H1 (cell line): ENCODE measurements around the gene ZSWIM6. TPM values are rescaled to one million over a fixed set of nuclear protein-coding genes. Genes with fewer than 3 reads are reported as not detected.

Experiments used
- EP300 ChIP-seq, 2 experiments: IDR thresholded peaks; 1 replicate in 1 of 2; 2 replicates in 1 of 2; pipeline ENCODE4 v1.6.1; 2011 to 2012; ENCODE audit warnings: low read depth in 2 of 2, low read length in 2 of 2, mild to moderate bottlenecking in 2 of 2, borderline replicate concordance in 1 of 2, inconsistent platforms in 1 of 2, moderate library complexity in 1 of 2
- EZH2 ChIP-seq: fragments of 200-600 bp; sonication (generic); IDR thresholded peaks from 2 replicates; pipeline ENCODE4 v1.7.1; 2012; ENCODE audit warnings: low read depth, mild to moderate bottlenecking, moderate library complexity, low read length, inconsistent platforms; ENCODE audit not compliant: severe bottlenecking
- polyA plus RNA-seq, 7 experiments: library from polyadenylated mRNA; depleted of rRNA in 3 of 7; stranded (reverse) in 5 of 7; unstranded in 2 of 7; fragments of >200 nt in 5 of 7; fragments of 200-250 nt in 2 of 7; gene quantifications; 1 replicate in 5 of 7; 2 replicates in 1 of 7; 4 replicates in 1 of 7; pipeline versions ENCODE4 v1.2.1 to v1.2.3, GENCODE V29; 2011 to 2013; ENCODE audit warnings: missing spikeins in 2 of 7, mixed read lengths in 2 of 7
- total RNA-seq: library from RNA; stranded (reverse); fragmentation: NEBNext Ultra II Directional; extraction: Animal tissue kit (Norgen Biotek cat#: 25700); gene quantifications from 2 replicates; pipeline ENCODE4 v1.2.1, GENCODE V29; 2021

Gene ZSWIM6
- total and polyA plus RNA-seq, 2 of the 8 experiments (the other 6 are each of a cell fraction or from before 2014, with no cell fraction given): 7.9 to 12.4 TPM

DNA sequence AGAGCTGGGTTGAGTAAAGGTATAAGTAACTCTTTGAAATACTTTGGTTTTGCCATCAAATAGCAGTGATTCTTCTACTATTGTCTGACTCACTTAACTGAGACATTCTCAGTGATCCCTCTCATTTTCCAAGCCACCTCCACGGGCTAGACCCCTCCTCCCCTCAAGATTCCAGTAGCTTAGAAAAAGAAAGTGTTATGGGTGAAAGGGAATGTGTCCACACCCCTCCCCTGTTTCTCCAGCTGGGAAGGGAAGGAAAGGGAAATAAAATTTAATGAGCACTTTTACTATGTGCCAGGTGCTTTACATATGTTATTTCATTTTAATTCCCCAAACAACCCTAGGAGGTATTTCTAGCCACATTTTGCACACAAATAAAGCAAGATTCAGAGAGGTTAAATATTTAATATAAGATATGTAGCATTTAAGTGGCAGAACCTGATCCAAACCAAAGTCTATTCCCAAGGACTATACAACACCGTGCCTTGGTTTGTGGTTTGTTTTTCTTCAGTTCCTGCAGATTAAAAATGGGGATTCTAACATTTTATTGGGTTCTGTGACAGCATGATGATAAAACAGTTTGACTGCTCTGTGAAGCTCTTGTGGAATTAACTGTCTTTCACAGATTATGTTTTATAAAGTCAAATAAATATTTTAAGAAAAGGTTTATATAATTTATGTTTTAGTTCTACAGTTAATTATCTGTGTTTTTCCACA is 135.9 kb downstream of the ZSWIM6 start (continued):
- no peak for TF ChIP-seq EZH2
- TF ChIP-seq EP300 (IDR thresholded peaks at IDR 0.05; ENCODE audit: borderline replicate concordance in 1 of 2, low read depth in 2 of 2, low read length in 2 of 2): no peak
- TF ChIP-seq, all 59 proteins: peak for 0
